H4 (cell line): ENCODE data around the gene M1AP. TPM values are rescaled to one million over a fixed set of nuclear protein-coding genes. Genes with fewer than 3 reads are reported as not detected.

ENCODE experiments used
- DNase-seq: peaks from one replicate; pipeline ENCODE4 v3.0.0-alpha.2; 2015; ENCODE audit warnings: low spot score
- total RNA-seq: library from RNA; depleted of rRNA; stranded (reverse); fragments of >200 nt; shearing (Covaris generic); gene quantifications from 2 replicates; pipeline ENCODE4 v1.2.3, GENCODE V29; 2014

The M1AP gene
- total RNA-seq, 1 experiment from 2014 or later, result not detected

- no peak for DNase-seq
Observed at GRCh38 chr2:74548900-74549826, 99.0 kb downstream of the M1AP start.

DNA sequence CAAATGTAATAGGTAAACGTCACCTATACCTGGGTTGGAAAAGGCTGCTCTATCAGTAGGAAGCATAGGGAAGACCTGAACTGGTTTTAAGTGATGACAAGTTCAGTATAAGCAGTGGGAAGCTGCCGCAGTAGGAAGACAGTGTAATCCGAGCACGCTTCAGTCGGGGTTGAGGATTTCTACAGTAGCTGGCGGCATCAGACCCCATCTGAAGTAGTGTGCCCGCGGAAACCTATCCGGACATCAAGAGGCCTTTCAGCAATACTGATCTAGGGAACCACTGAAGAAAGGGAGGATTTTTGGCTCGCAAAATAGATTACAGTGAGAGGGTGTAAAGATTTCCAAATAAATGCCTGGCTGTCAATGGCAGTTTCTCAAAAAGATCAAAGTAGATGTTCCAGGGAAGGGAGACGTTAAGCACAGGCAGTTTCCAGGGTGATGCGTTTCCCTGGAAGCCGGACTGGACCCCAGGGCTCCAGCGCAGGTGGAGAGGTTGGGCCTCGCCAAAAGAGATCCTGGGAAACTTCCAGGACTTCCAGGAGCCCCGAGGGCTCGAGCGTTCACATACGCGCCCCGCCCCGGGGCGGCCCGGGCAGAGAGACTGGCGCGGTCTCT lies 99.7 kb downstream of the M1AP start:
- DNase-seq, result no peak

- DNase-seq, result no peak
Observed at GRCh38 chr2:74546004-74546403, 102.1 kb downstream of the M1AP start.

- DNase-seq, result no peak
Observed at GRCh38 chr2:74544634-74545033, 103.5 kb downstream of the M1AP start.

- no peak for DNase-seq
Observed at GRCh38 chr2:74542978-74543377, 105.2 kb downstream of the M1AP start.

DNA sequence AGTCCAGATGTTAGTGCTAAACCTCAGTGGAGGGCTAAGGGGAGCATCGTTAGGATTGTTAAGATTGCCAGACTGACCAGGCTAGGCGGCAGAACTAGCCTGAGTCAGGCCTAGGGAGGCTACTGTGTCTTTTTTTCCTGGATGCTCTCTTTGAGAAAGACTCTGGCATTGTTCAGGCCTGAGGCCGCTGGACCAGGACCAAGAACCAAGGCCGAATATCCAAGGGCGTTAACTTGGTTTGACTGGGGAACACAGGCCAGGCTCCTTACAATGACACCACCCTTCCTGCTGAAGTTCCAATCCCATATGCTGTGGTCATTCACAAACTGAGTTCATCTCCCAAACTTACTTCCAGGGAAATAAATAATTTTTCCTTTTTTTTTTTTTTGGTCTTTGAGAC lies 107.8 kb downstream of the M1AP start:
- no peak for DNase-seq

- no peak for DNase-seq
Observed at GRCh38 chr2:74538881-74539339, 109.2 kb downstream of the M1AP start.

DNA sequence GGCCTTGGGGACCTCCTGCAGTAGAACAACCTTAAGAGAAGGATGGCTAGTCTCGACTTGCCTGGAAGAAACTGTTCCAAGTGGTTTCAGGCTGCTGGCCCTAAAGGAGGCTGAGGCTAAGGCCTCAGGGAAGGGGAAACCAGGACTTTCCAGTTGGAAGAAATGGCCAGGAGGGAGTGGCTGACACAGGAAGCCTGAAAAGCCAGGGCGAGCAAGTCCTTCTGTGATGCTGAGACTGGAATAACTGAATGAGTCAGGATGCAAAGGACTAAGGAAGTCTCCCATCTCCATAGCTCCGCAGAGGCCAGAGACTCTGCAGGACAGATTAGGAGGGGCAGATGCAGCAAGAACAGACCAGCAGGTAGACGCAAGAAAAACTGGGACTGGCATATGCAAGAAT lies 111.0 kb downstream of the M1AP start:
- DNase-seq, result no peak

DNA sequence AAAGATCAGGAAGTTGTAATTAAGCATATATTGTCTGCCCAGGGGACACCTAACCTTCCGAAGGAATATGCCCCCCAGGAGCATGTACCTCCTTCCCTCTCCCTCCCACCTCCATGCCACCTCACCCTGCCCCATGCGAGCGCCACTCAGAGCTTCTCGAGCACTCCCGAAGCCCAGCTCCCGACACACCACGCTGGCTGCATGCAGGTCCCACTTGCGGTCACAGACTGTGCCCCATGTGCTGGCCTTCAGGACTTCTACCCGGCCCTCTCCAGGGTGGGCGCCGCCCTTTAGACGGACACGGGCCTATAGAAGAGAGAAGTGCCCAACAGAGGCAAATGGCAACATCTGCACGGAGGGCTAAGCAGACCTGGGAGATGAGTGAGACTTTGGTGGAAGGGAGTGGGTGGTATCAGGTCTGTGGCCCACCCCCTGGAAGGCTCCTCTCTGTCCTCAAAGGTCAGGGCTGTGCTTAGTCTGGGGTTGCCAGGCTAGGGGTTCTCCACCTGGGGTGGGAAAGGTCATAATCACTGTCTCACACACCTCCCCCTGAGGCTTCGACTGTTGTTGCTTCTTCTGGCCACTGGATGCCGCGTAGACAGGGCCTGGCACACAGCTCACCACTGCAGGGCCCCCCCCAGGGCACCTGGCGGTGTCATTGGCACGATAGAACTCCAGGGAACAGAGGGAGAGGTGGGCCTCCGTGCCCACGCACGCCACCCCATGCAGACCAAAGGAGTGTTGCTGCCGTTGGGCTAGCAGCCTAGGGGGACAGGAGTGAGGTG lies 111.8 kb downstream of the M1AP start:
- DNase-seq, result no peak

DNA sequence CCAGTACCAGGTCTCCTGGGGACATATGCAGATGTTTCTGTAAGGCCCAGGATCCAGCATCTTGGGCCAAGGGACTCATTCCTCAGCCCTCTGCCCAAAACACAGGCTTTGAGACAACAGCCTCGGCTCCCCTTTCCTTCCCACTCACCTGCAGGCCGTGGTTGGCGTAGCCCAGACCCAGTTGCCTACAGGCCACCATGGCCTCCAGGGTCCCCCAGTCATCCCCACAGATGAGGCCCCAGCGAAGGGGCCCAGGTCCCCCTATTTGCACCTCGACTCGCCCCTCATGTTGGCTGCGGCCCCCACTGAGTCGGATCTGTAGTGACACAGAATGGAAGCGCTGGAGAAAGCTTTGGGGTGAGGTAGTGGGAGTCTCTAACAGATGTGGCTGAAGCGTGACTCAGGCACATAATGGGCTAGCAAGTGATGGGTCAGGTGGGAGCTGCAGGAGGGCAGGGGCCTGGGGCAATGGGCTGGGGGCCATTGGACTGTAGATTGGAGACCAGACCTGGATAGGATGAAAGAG lies 112.6 kb downstream of the M1AP start:
- DNase-seq, result no peak

GRCh38 chr2:74534411-74534810 lies 113.7 kb downstream of the M1AP start:
- DNase-seq, result no peak

DNA sequence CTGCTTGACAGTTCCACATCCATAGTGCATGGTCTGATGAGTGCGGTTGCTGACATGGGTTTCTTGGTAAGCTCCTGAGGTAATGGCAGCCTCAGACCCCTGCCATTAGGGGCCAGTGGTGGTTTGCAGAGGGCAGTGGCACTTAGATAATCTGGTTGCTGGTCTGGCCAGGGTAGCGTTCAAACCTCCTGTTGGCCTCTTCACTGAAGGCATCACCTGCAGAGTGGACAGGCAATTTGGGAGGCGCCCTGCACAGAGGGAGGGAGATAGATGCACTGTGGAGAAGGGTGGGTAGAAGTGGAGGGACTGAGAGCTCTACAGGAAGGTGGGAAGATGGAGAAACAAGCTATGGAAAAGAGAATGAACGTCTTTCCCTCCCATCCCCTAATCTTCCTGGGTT lies 114.7 kb downstream of the M1AP start:
- no peak for DNase-seq

- peak; percentile 30 for DNase-seq
Observed at GRCh38 chr2:74532222-74532621, 115.9 kb downstream of the M1AP start.

GRCh38 chr2:74531666-74532065 lies 116.5 kb downstream of the M1AP start:
- DNase-seq, result no peak

- no peak for DNase-seq
Observed at GRCh38 chr2:74530239-74531187, 117.6 kb downstream of the M1AP start.

DNA sequence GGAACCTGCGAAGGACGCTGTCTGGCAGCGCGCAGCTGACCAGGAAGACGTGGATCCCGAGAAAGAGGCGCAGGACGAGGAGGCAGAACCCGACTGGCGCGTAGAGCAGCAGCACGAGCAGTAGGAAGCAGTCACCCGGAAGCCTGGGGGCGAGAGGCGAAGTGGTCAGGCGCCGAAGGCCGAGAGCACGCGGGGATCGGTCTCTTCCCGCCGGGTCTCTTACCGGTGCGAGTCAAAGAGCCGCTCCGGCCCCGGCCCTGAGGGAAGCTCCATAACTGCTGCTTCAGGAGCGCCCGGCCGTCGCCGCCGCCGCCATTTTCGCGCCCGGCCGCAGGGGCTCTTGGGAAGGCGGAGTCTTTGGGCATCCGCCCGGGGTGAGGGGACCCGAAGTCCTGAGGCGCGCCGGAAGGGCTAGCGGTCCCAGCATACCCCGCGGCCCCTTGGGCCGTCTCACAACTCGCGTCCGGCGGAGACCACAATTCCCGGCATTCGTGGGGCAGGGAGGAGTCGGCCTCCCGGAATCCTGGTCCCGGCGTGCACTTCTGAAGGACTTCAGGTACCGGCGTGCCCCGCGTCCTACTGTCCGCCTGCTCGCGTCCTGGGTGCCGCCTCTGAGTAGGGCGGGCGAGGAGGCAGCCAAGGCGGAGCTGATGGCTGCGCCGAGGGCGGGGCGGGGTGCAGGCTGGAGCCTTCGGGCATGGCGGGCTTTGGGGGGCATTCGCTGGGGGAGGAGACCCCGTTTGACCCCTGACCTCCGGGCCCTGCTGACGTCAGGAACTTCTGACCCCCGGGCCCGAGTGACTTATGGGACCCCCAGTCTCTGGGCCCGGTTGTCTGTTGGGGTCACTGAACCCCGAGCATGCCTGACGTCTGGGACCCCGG lies 118.5 kb downstream of the M1AP start, which contains the start of the genes AUP1 and HTRA2:
AUP1 (minus strand) TSS at position 350 of the 882 bp plus-strand sequence; CDS start at position 273, 77 bp downstream.
HTRA2 (plus strand) TSS at position 577 of the 882 bp plus-strand sequence; CDS start at position 651, 74 bp downstream.
- peak; percentile 98 for DNase-seq

GRCh38 chr2:74528600-74529356 lies 119.4 kb downstream of the M1AP start:
- no peak for DNase-seq

DNA sequence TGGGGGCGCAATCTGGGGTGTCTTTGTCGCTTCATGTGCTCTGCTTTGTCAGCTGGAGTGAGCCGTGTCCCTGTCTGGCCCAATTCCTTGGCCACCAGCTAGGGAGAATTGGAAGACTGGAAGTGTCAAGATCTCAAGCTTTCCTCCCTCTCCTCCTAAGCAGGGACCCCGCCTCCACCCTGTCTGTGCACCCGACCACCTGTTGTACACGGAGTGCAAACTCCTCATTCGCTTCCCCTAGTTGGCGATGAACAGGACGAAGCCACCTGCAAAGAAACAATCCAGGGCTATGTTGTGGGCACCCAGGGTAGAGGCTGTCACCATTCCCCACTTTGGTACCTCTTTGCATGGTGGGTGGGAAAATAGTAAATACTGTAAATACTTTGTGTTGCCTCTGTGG lies 120.4 kb downstream of the M1AP start:
- DNase-seq, result no peak
